SU-DHL-6 (cell line): ENCODE results near the gene PBXIP1.

ENCODE experiments used
- H2AFZ ChIP-seq: fragments of 200-600 bp; sonication (generic); 2 replicates; pipeline ENCODE4 v1.6.1; 2014; ENCODE audit warnings: low read depth, mild to moderate bottlenecking, moderate library complexity, mixed read lengths, antibody characterized with exemption, low read length; ENCODE audit not compliant: severe bottlenecking
- H3F3A ChIP-seq: fragments of 200-600 bp; shearing (Covaris generic); 2 replicates; pipeline ENCODE4 v1.6.0; 2016; ENCODE audit warnings: antibody characterized with exemption, mild to moderate bottlenecking; ENCODE audit not compliant: insufficient read depth
- H3K27ac ChIP-seq: fragments of 200-600 bp; sonication (generic); 2 replicates; pipeline ENCODE4 v1.5.1; 2016; ENCODE audit warnings: low read depth, mild to moderate bottlenecking, low read length, moderate library complexity, mixed read lengths
- H3K27me3 ChIP-seq: fragments of 200-600 bp; sonication (generic), shearing (Covaris generic); 2 replicates; pipeline ENCODE4 v1.6.0; 2014; ENCODE audit warnings: mild to moderate bottlenecking, low read length
- H3K36me3 ChIP-seq: fragments of 200-600 bp; sonication (generic); 2 replicates; pipeline ENCODE4 v1.6.1; 2014; ENCODE audit warnings: mild to moderate bottlenecking, low read length, mixed read lengths
- H3K4me2 ChIP-seq: fragments of 300-600, 200-600 bp; shearing (Covaris generic), sonication (generic); 2 replicates; pipeline ENCODE4 v1.6.0; 2014; ENCODE audit warnings: low read length, low read depth, mild to moderate bottlenecking; ENCODE audit not compliant: poor library complexity, severe bottlenecking
- H3K4me3 ChIP-seq: fragments of 200-600 bp; sonication (generic); 2 replicates; pipeline ENCODE4 v1.5.1; 2014; ENCODE audit warnings: antibody characterized with exemption, low read length, mild to moderate bottlenecking, mixed read lengths; ENCODE audit not compliant: insufficient read depth, poor library complexity, severe bottlenecking
- H3K79me2 ChIP-seq: fragments of 200-600 bp; sonication (generic); 2 replicates; pipeline ENCODE4 v1.6.1; 2014; ENCODE audit warnings: mild to moderate bottlenecking, low read length, moderate library complexity; ENCODE audit not compliant: insufficient read depth
- H3K9ac ChIP-seq: fragments of 200-600 bp; sonication (generic); 2 replicates; pipeline ENCODE4 v1.7.0; 2014; ENCODE audit warnings: mild to moderate bottlenecking, low read length
- H3K9me2 ChIP-seq: fragments of 200-600 bp; sonication (generic); replicated peaks from 2 replicates; pipeline ENCODE4 v1.6.1; 2014; ENCODE audit warnings: low read length; ENCODE audit not compliant: insufficient read depth
- H3K9me3 ChIP-seq: fragments of 200-600 bp; sonication (generic); 2 replicates; pipeline ENCODE4 v1.6.1; 2014; ENCODE audit warnings: low read length, mixed read lengths; ENCODE audit not compliant: insufficient read depth
- H4K20me1 ChIP-seq: fragments of 200-600 bp; sonication (generic); 2 replicates; pipeline ENCODE4 v1.6.1; 2014; ENCODE audit warnings: low read depth, mild to moderate bottlenecking, antibody characterized with exemption, low read length, moderate library complexity, mixed read lengths
- CTCF ChIP-seq: fragments of 200-600 bp; sonication (generic); IDR thresholded peaks from one replicate; pipeline ENCODE4 v1.5.1; 2017; ENCODE audit warnings: antibody characterized with exemption, mild to moderate bottlenecking, low read length, moderate library complexity; ENCODE audit not compliant: insufficient read depth, poor library complexity, severe bottlenecking
- EZH2phosphoT487 ChIP-seq: fragments of 200-600 bp; sonication (generic), shearing (Covaris generic); conservative IDR thresholded peaks from 2 replicates; pipeline ENCODE4 v1.6.1; 2018; ENCODE audit warnings: mild to moderate bottlenecking, antibody characterized with exemption, low read length, moderate library complexity, mixed read lengths

PBXIP1 gene

GRCh38 chr1:154994269-154994587, 38.3 kb upstream of the PBXIP1 start:
- no peaks in the 10 kb centered on the region for H3K79me2 ChIP-seq
- H3K4me3 ChIP-seq = no peak overlapping the region
- no peaks in the 10 kb centered on the region for H3K27me3 ChIP-seq
- no peaks in the 10 kb centered on the region for H3K9me2 ChIP-seq
- no peaks in the 10 kb centered on the region for H3K9me3 ChIP-seq
- H3K36me3 ChIP-seq = no peaks in the 10 kb centered on the region
- no peak overlapping the region for H3K27ac ChIP-seq
- peaks cover 8% of the 10 kb centered on the region; the same call in 1 of the 2 replicates for H3F3A ChIP-seq
- H3K9ac ChIP-seq = no peak overlapping the region
- no peaks in the 10 kb centered on the region for H4K20me1 ChIP-seq
- TF ChIP-seq CTCF (no peak), EZH2phosphoT487 (no peak)
- H3K4me2 ChIP-seq = no peak overlapping the region
- no peak overlapping the region for H2AFZ ChIP-seq

DNA sequence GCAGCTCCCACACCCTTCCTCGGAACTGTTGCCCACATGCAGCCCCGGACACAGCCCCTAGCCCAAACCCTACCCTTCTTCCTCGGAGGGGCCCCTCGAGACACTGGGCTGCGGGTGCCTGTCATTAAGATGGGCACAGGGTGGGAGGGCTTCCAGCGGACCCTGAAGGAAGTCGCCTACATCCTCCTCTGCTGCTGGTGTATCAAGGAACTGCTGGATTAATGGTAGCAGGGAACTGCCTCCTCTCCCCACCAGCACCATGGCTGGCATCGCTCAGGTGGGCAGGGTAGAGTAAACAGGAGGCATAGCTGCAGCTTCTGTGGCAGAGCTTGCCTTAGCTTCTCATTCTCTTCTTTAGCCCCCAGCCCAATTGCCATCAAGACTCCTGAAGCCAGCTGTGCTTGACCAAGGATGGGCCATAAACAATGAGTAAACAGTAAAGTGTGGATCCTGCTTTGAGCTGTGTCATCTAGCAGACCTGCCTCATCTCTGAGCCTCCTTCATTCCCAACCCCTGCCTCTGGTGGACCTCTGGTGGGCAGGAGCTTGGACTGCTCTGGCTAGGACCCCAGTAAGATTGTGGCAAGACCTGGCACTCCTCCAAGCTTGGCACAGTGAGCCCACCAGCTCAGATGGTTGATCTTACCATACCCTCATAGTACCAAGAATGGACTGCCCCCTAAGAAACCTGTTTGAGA, 37.8 kb upstream of the PBXIP1 start, which contains the start of gene LENEP:
Gene LENEP, plus strand, starts transcription at position 15 of the 697 bp plus-strand sequence. Its CDS starts 22 bp downstream, at position 37.
- TF ChIP-seq EZH2phosphoT487 (no peak), CTCF (no peak)
- H3K36me3 ChIP-seq = no peaks in the 10 kb centered on the region
- peaks cover 5% of the 10 kb centered on the region; the same call in 1 of the 2 replicates for H3F3A ChIP-seq
- no peak within 1 kb of the TSS for H3K4me2 ChIP-seq
- H3K9me2 ChIP-seq = no peaks in the 10 kb centered on the region
- H2AFZ ChIP-seq = no peak within 1 kb of the TSS
- no peaks in the 10 kb centered on the region for H3K27me3 ChIP-seq
- H3K79me2 ChIP-seq = no peaks in the 10 kb centered on the region
- no peak within 1 kb of the TSS for H3K9ac ChIP-seq
- H3K9me3 ChIP-seq = no peaks in the 10 kb centered on the region
- H3K27ac ChIP-seq = no peak within 1 kb of the TSS
- no peaks in the 10 kb centered on the region for H4K20me1 ChIP-seq
- no peak within 1 kb of the TSS for H3K4me3 ChIP-seq

DNA sequence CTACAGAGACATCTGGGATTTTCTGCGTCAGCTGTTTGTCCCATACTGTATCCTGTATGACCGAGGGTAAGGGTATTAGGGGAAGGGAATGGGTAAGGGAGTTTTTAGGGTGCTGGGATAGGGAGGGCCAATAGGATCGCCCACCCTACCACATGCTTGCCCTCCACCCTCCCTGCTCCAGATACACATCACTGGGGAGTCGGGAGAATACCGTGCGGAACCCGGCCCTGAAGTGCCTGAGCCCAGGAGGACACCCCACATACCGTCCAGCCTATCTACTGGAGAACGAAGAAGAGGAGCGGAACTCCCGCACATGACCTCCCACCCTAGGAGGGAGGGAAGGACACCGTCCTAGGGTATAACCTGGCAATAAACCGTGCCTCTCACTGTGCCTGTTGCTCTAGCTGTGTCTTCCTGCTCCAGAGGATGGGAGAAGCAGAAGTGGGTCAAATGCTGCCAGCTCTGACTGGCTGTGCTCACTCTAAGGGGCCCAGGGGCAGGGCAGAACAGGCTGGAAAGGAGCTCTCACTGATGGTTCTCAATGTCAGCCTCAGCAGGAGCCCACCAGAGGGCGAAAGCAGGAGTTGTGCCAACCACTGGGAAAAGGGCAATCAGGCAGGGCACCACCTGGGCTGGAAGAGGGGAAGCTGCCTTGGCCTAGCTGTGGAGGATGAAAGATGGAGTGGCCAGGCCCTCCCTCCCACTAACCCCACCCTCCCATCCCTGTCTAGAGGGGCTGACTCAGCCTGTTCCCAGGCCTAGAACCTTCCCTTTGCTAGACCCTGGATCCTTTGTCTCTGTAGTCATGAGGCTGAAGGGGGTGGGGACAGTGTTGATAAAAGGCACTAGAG, 37.0 kb upstream of the PBXIP1 start:
- TF ChIP-seq CTCF (peak; percentile 18), EZH2phosphoT487 (no peak)
- Histone ChIP-seq H3K4me3 (no peak overlapping the region), H3K27me3 (no peaks in the 10 kb centered on the region), H3K9me3 (no peaks in the 10 kb centered on the region), H3F3A (peaks cover 5% of the 10 kb centered on the region; the same call in 1 of the 2 replicates), H3K79me2 (no peaks in the 10 kb centered on the region), H4K20me1 (no peaks in the 10 kb centered on the region; the same call in 1 of the 2 replicates), H3K9ac (no peak overlapping the region), H3K4me2 (no peak overlapping the region), H3K27ac (no peak overlapping the region), H3K9me2 (no peaks in the 10 kb centered on the region), H3K36me3 (no peaks in the 10 kb centered on the region), H2AFZ (no peak overlapping the region)
